Measurements from ENCODE around the gene UNC13C. TPM values are rescaled to one million over a fixed set of nuclear protein-coding genes. Genes with fewer than 3 reads are reported as not detected.

Gene UNC13C
- total and polyA plus RNA-seq, 4 donors, result 0.05 to 16.0 (median 0.12) TPM; not detected in 1

GRCh38 chr15:54568381-54568780 lies 590.1 kb downstream of the UNC13C start:
- ATAC-seq (ENCODE audit: insufficient read depth, low FRiP score), result no peak

GRCh38 chr15:54571576-54571975 lies 593.3 kb downstream of the UNC13C start:
- no peak for DNase-seq
- Histone ChIP-seq H3K9me3 (ENCODE audit: control insufficient read depth in 4 of 4, insufficient read depth in 3 of 4, low read length in 3 of 4) (no peaks in the 10 kb centered on the region), H3K27ac (ENCODE audit: low read depth in 1 of 2, low read length in 1 of 2) (no peak overlapping the region), H3K36me3 (ENCODE audit: control insufficient read depth in 4 of 4, insufficient read depth in 4 of 4, low read length in 4 of 4) (no peaks in the 10 kb centered on the region), H3K9ac (ENCODE audit: insufficient read depth in 1 of 2, low read length in 2 of 2) (no peak overlapping the region), H3K4me3 (no peak overlapping the region), H3K27me3 (ENCODE audit: control insufficient read depth in 3 of 3, insufficient read depth in 3 of 3, low read length in 2 of 3) (no peaks in the 10 kb centered on the region), H3K4me1 (ENCODE audit: control insufficient read depth in 5 of 5, insufficient read depth in 5 of 5, low read length in 5 of 5) (peaks cover 0 to 20% (median 0%) of the 10 kb centered on the region in 5 donors)
- TF ChIP-seq CTCF (IDR thresholded peaks at IDR 0.05; ENCODE audit: control extremely low read depth, extremely low read depth), result no peak
- 32 to 62% methylated on average over 1 of the region's 1 CpG for WGBS, 2 donors
- no peak for ATAC-seq (ENCODE audit: insufficient read depth, low FRiP score)

More at GRCh38 chr15:54568381-54568780, 590.1 kb downstream of the UNC13C start:
- TF ChIP-seq CTCF (IDR thresholded peaks at IDR 0.05; ENCODE audit: control extremely low read depth, extremely low read depth), result no peak
- peaks cover 0 to 17% (median 0%) of the 10 kb centered on the region in 5 donors for H3K4me1 ChIP-seq (ENCODE audit: control insufficient read depth in 5 of 5, insufficient read depth in 5 of 5, low read length in 5 of 5)
- no peak overlapping the region for H3K4me3 ChIP-seq
- H3K27ac ChIP-seq (ENCODE audit: low read depth in 1 of 2, low read length in 1 of 2), result no peak overlapping the region
- no peaks in the 10 kb centered on the region for H3K9me3 ChIP-seq (ENCODE audit: control insufficient read depth in 4 of 4, insufficient read depth in 3 of 4, low read length in 3 of 4)
- H3K27me3 ChIP-seq (ENCODE audit: control insufficient read depth in 3 of 3, insufficient read depth in 3 of 3, low read length in 2 of 3), result no peaks in the 10 kb centered on the region
- DNase-seq, result peak in 2 of 3 donors; percentile 23 to 61
- H3K36me3 ChIP-seq (ENCODE audit: control insufficient read depth in 4 of 4, insufficient read depth in 4 of 4, low read length in 4 of 4), result no peaks in the 10 kb centered on the region
- no peak overlapping the region for H3K9ac ChIP-seq (ENCODE audit: insufficient read depth in 1 of 2, low read length in 2 of 2)
- 78 to 87% methylated on average over 1 of the region's 1 CpG for WGBS, 2 donors

- no peak overlapping the region for H3K4me3 ChIP-seq
- no peak overlapping the region for H3K9ac ChIP-seq (ENCODE audit: insufficient read depth in 1 of 2, low read length in 2 of 2)
- H3K36me3 ChIP-seq (ENCODE audit: control insufficient read depth in 4 of 4, insufficient read depth in 4 of 4, low read length in 4 of 4), result no peaks in the 10 kb centered on the region
- H3K4me1 ChIP-seq (ENCODE audit: control insufficient read depth in 5 of 5, insufficient read depth in 5 of 5, low read length in 5 of 5), result peaks cover 0 to 27% (median 5%) of the 10 kb centered on the region in 5 donors
- ATAC-seq (ENCODE audit: insufficient read depth, low FRiP score) (no peak), DNase-seq (no peak)
- H3K27me3 ChIP-seq (ENCODE audit: control insufficient read depth in 3 of 3, insufficient read depth in 3 of 3, low read length in 2 of 3), result no peaks in the 10 kb centered on the region
- no peak overlapping the region for H3K27ac ChIP-seq (ENCODE audit: low read depth in 1 of 2, low read length in 1 of 2)
- TF ChIP-seq CTCF (IDR thresholded peaks at IDR 0.05; ENCODE audit: control extremely low read depth, extremely low read depth), result no peak
- no peaks in the 10 kb centered on the region for H3K9me3 ChIP-seq (ENCODE audit: control insufficient read depth in 4 of 4, insufficient read depth in 3 of 4, low read length in 3 of 4)
- 80 to 90% methylated on average over 1 of the region's 1 CpG for WGBS, 2 donors
Observed at GRCh38 chr15:54575586-54575985, 597.3 kb downstream of the UNC13C start.

All from lung (tissue), 12 donors.